ENCODE measurements around the gene ELN.

ELN gene

GRCh38 chr7:73994761-73995160 is 33.2 kb upstream of the ELN start:
- Histone ChIP-seq H3K4me3 (no peak overlapping the region), H3K27ac (peak overlapping the region; percentile 35 to 96)
- TF ChIP-seq CTCF (IDR thresholded peaks at IDR 0.05) = no peak
- DNase-seq (ENCODE audit: low spot score) = no peak

- no peak for TF ChIP-seq CTCF (IDR thresholded peaks at IDR 0.05)
- Histone ChIP-seq H3K4me3 (no peak overlapping the region), H3K27ac (peak overlapping the region; percentile 35 to 96)
- no peak for DNase-seq (ENCODE audit: low spot score)
These were observed 32.6 kb upstream of the ELN start for GRCh38 chr7:73995330-73995729.

GRCh38 chr7:73995821-73996511 is 32.0 kb upstream of the ELN start:
- no peak for DNase-seq (ENCODE audit: low spot score)
- no peak for TF ChIP-seq CTCF (IDR thresholded peaks at IDR 0.05)
- H3K4me3 ChIP-seq = no peak overlapping the region
- peak overlapping the region; percentile 18 to 96 for H3K27ac ChIP-seq

- TF ChIP-seq CTCF (IDR thresholded peaks at IDR 0.05) = no peak
- Histone ChIP-seq H3K4me3 (no peak overlapping the region), H3K27ac (peak overlapping the region in 1 of 2 donors; percentile 46)
- no peak for DNase-seq (ENCODE audit: low spot score)
These were observed 30.9 kb upstream of the ELN start for GRCh38 chr7:73997056-73997455.

GRCh38 chr7:73999664-74000435 is 28.1 kb upstream of the ELN start:
- TF ChIP-seq CTCF (IDR thresholded peaks at IDR 0.05) = no peak
- H3K4me3 ChIP-seq = peak overlapping the region; percentile 40
- DNase-seq (ENCODE audit: low spot score) = peak; percentile 95
- peak overlapping the region; percentile 83 to 96 for H3K27ac ChIP-seq

- no peak overlapping the region for H3K4me3 ChIP-seq
- TF ChIP-seq CTCF (IDR thresholded peaks at IDR 0.05) = no peak
- DNase-seq (ENCODE audit: low spot score) = no peak
- H3K27ac ChIP-seq = peak overlapping the region; percentile 83 to 96
These were observed 27.4 kb upstream of the ELN start for GRCh38 chr7:74000489-74001149.
